ENCODE results near the gene TNRC6C.

TNRC6C gene

GRCh38 chr17:78110363-78111015, 152.0 kb downstream of the TNRC6C start:
- H3K4me3 ChIP-seq (ENCODE audit: low read depth in 1 of 2, low read length in 2 of 2), result no peak overlapping the region
- H3K27ac ChIP-seq (ENCODE audit: low read length), result no peak overlapping the region
- H4K20me1 ChIP-seq (ENCODE audit: insufficient read depth, low read length), result no peaks in the 10 kb centered on the region
- no peaks in the 10 kb centered on the region for H3K9me3 ChIP-seq (ENCODE audit: insufficient read depth, low read length, severe bottlenecking)
- ATAC-seq (ENCODE audit: insufficient read depth, low read depth) (0 out of 3 replicates have a peak, but pooled peaks have one; percentile 13), DNase-seq (no peak)
- no peak overlapping the region for H2AFZ ChIP-seq (ENCODE audit: low read depth, low read length)
- no peak for TF ChIP-seq CTCF (IDR thresholded peaks at IDR 0.05; ENCODE audit: borderline replicate concordance, extremely low read depth, low read length, poor library complexity, severe bottlenecking)
- TF ChIP-seq EZH2 (IDR thresholded peaks at IDR 0.05; ENCODE audit: borderline replicate concordance, low read depth, low read length, severe bottlenecking), result no peak
- H3K27me3 ChIP-seq (ENCODE audit: insufficient read depth, low read length, poor library complexity), result no peaks in the 10 kb centered on the region
- H3K9ac ChIP-seq (ENCODE audit: low read depth, low read length), result no peak overlapping the region
- H3K79me2 ChIP-seq (ENCODE audit: insufficient read depth, low read length), result no peaks in the 10 kb centered on the region
- no peak overlapping the region for H3K4me2 ChIP-seq (ENCODE audit: insufficient read depth, low read length)
- no peaks in the 10 kb centered on the region for H3K4me1 ChIP-seq (ENCODE audit: insufficient read depth, low read length)
- H3K36me3 ChIP-seq (ENCODE audit: insufficient read depth, low read length), result no peaks in the 10 kb centered on the region; the same call in 1 of the 2 replicates

DNA sequence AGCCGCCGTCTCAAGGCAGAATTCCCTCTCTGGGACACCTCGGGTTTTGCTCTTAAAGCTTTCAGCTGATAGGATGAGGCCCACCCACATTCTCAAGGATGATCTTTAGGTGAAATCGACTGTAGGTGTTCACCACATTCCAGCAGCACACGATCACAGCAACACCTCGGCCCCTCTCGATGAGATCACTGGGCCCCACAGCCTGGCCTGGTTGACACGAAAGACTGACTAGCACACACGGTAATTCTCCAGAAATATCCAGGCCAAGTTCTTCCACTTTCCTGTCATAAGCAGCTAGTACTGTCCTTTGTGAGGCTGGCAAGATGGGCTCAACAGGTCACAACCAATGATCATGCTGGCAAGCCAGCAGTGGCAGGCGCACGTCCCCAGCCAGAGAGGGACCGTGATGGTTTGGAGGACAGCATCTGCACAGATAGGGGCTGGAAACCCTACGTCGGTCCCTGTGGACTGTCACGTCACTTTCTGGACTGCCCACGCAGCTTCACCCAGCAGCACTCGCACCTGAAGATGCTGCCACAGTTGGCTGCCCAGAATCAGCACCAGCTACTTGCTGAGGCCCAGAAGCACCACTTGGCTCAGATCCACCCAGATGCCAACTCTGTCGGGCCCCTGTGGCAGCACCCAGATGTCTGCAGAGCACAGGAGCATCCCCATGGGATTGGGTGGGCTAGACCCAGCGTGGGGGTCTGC, 152.7 kb downstream of the TNRC6C start:
- H4K20me1 ChIP-seq (ENCODE audit: insufficient read depth, low read length), result no peaks in the 10 kb centered on the region
- H3K36me3 ChIP-seq (ENCODE audit: insufficient read depth, low read length), result no peaks in the 10 kb centered on the region; the same call in 1 of the 2 replicates
- H3K9ac ChIP-seq (ENCODE audit: low read depth, low read length), result no peak overlapping the region
- H3K4me2 ChIP-seq (ENCODE audit: insufficient read depth, low read length), result no peak overlapping the region
- no peak overlapping the region for H2AFZ ChIP-seq (ENCODE audit: low read depth, low read length)
- H3K27me3 ChIP-seq (ENCODE audit: insufficient read depth, low read length, poor library complexity), result no peaks in the 10 kb centered on the region
- DNase-seq (no peak), ATAC-seq (ENCODE audit: insufficient read depth, low read depth) (peak; percentile 17; the same call in 1 of the 3 replicates)
- H3K27ac ChIP-seq (ENCODE audit: low read length), result no peak overlapping the region
- H3K4me1 ChIP-seq (ENCODE audit: insufficient read depth, low read length), result no peaks in the 10 kb centered on the region
- H3K79me2 ChIP-seq (ENCODE audit: insufficient read depth, low read length), result no peaks in the 10 kb centered on the region
- no peaks in the 10 kb centered on the region for H3K9me3 ChIP-seq (ENCODE audit: insufficient read depth, low read length, severe bottlenecking)
- no peak for TF ChIP-seq CTCF (IDR thresholded peaks at IDR 0.05; ENCODE audit: borderline replicate concordance, extremely low read depth, low read length, poor library complexity, severe bottlenecking)
- TF ChIP-seq EZH2 (IDR thresholded peaks at IDR 0.05; ENCODE audit: borderline replicate concordance, low read depth, low read length, severe bottlenecking), result no peak
- H3K4me3 ChIP-seq (ENCODE audit: low read depth in 1 of 2, low read length in 2 of 2), result no peak overlapping the region

GRCh38 chr17:78111727-78112517, 153.4 kb downstream of the TNRC6C start:
- H3K4me2 ChIP-seq (ENCODE audit: insufficient read depth, low read length), result no peak overlapping the region
- peak; percentile 9; the same call in 1 of the 3 replicates for ATAC-seq (ENCODE audit: insufficient read depth, low read depth)
- no peaks in the 10 kb centered on the region for H3K4me1 ChIP-seq (ENCODE audit: insufficient read depth, low read length)
- H3K27me3 ChIP-seq (ENCODE audit: insufficient read depth, low read length, poor library complexity), result no peaks in the 10 kb centered on the region
- H3K9me3 ChIP-seq (ENCODE audit: insufficient read depth, low read length, severe bottlenecking), result no peaks in the 10 kb centered on the region
- no peaks in the 10 kb centered on the region; the same call in 1 of the 2 replicates for H3K36me3 ChIP-seq (ENCODE audit: insufficient read depth, low read length)
- H3K27ac ChIP-seq (ENCODE audit: low read length), result no peak overlapping the region
- TF ChIP-seq EZH2 (IDR thresholded peaks at IDR 0.05; ENCODE audit: borderline replicate concordance, low read depth, low read length, severe bottlenecking) (no peak), CTCF (IDR thresholded peaks at IDR 0.05; ENCODE audit: borderline replicate concordance, extremely low read depth, low read length, poor library complexity, severe bottlenecking) (no peak)
- no peak overlapping the region for H2AFZ ChIP-seq (ENCODE audit: low read depth, low read length)
- no peak overlapping the region for H3K9ac ChIP-seq (ENCODE audit: low read depth, low read length)
- H3K4me3 ChIP-seq (ENCODE audit: low read depth in 1 of 2, low read length in 2 of 2), result no peak overlapping the region
- no peaks in the 10 kb centered on the region for H4K20me1 ChIP-seq (ENCODE audit: insufficient read depth, low read length)
- no peak for DNase-seq
- H3K79me2 ChIP-seq (ENCODE audit: insufficient read depth, low read length), result no peaks in the 10 kb centered on the region
